GM23338 (cell line): Measurements from ENCODE around the gene AMY2B. TPM values are rescaled to one million over a fixed set of nuclear protein-coding genes. Genes with fewer than 3 reads are reported as not detected.

Experiments
- ATAC-seq: fragments of 200-7000 bp; cut with Tn5 transposase; 3 replicates; pipeline ENCODE4 v1.9.1; 2020
- DNase-seq: peaks from one replicate; pipeline ENCODE4 v3.0.0-alpha.2; 2015; ENCODE audit warnings: low spot score
- H2AFZ ChIP-seq: fragments of 200-600 bp; sonication (generic); 2 replicates; pipeline ENCODE4 v1.8.0; 2016; ENCODE audit warnings: antibody characterized with exemption, mild to moderate bottlenecking, moderate library complexity
- H3F3A ChIP-seq: fragments of 200-600 bp; sonication (generic); replicated peaks from 2 replicates; pipeline ENCODE4 v1.8.0; 2017; ENCODE audit warnings: antibody characterized with exemption, mixed run types, low read depth
- H3K27ac ChIP-seq: fragments of 200-600 bp; sonication (generic); 2 replicates; pipeline ENCODE4 v1.6.1; 2016; ENCODE audit warnings: low read depth
- H3K27me3 ChIP-seq: fragments of 200-600 bp; sonication (generic); 2 replicates; pipeline ENCODE4 v1.8.0; 2016; ENCODE audit warnings: mild to moderate bottlenecking, mixed run types, moderate library complexity; ENCODE audit not compliant: insufficient read depth
- H3K36me3 ChIP-seq: fragments of 200-600 bp; sonication (generic); 2 replicates; pipeline ENCODE4 v1.8.0; 2016; ENCODE audit warnings: mild to moderate bottlenecking; ENCODE audit not compliant: insufficient read depth
- H3K4me1 ChIP-seq: fragments of 200-600 bp; sonication (generic); 2 replicates; pipeline ENCODE4 v1.8.0; 2016; ENCODE audit warnings: mild to moderate bottlenecking, moderate library complexity; ENCODE audit not compliant: insufficient read depth
- H3K4me2 ChIP-seq: fragments of 200-600 bp; sonication (generic); 2 replicates; pipeline ENCODE4 v1.7.1; 2017; ENCODE audit warnings: mixed run types
- H3K4me3 ChIP-seq: fragments of 200-600 bp; sonication (generic); 2 replicates; pipeline ENCODE4 v1.6.1; 2016; ENCODE audit warnings: mixed run types
- H3K79me2 ChIP-seq: fragments of 200-600 bp; sonication (generic); replicated peaks from 2 replicates; pipeline ENCODE4 v1.8.0; 2017; ENCODE audit warnings: mild to moderate bottlenecking; ENCODE audit not compliant: insufficient read depth
- H3K9me2 ChIP-seq: fragments of 200-600 bp; sonication (generic); 2 replicates; pipeline ENCODE4 v1.8.0; 2017; ENCODE audit not compliant: insufficient read depth
- H4K20me1 ChIP-seq: fragments of 200-600 bp; sonication (generic); replicated peaks from 2 replicates; pipeline ENCODE4 v1.8.0; 2017; ENCODE audit warnings: mild to moderate bottlenecking; ENCODE audit not compliant: insufficient read depth
- H3K27ac Mint-ChIP-seq: 2 replicates; pipeline ENCODE4 v1.8.0; 2020; ENCODE audit warnings: inconsistent platforms, mild to moderate bottlenecking, moderate library complexity, mixed read lengths
- H3K27me3 Mint-ChIP-seq: 3 replicates; pipeline ENCODE4 v1.8.0; 2022; ENCODE audit warnings: low read depth, mild to moderate bottlenecking, moderate library complexity, mixed read lengths, inconsistent platforms; ENCODE audit not compliant: insufficient read depth, poor library complexity
- H3K36me3 Mint-ChIP-seq: 3 replicates; pipeline ENCODE4 v1.8.0; 2021; ENCODE audit warnings: low read depth, mild to moderate bottlenecking, inconsistent platforms, moderate library complexity, mixed read lengths
- H3K4me1 Mint-ChIP-seq: 3 replicates; pipeline ENCODE4 v1.8.0; 2020; ENCODE audit warnings: mild to moderate bottlenecking, inconsistent platforms, mixed read lengths
- H3K4me3 Mint-ChIP-seq: 3 replicates; pipeline ENCODE4 v1.8.0; 2021; ENCODE audit warnings: moderate library complexity, mild to moderate bottlenecking, inconsistent platforms, mixed read lengths
- H3K9me3 Mint-ChIP-seq: 3 replicates; pipeline ENCODE4 v1.8.0; 2020; ENCODE audit warnings: moderate library complexity, mild to moderate bottlenecking, inconsistent platforms, mixed read lengths
- CREB1 ChIP-seq: fragments of 250-450 bp; sonication (Bioruptor Pico); IDR thresholded peaks from 2 replicates; pipeline ENCODE4 v1.5.0; 2020; ENCODE audit warnings: low read depth, mild to moderate bottlenecking, moderate library complexity
- CTCF ChIP-seq, 2 experiments: fragments of 200-600 bp in 1 of 2; sonication (generic) in 1 of 2; conservative IDR thresholded peaks; 2 replicates each; pipeline versions ENCODE4 v1.5.1 to v1.6.1; 2016 to 2017; ENCODE audit warnings: antibody characterized with exemption in 2 of 2, low read depth in 2 of 2, mild to moderate bottlenecking in 2 of 2, moderate library complexity in 1 of 2
- ETS1 ChIP-seq: IDR thresholded peaks from 2 replicates; pipeline ENCODE4 v1.6.1; 2016; ENCODE audit warnings: antibody characterized with exemption
- EZH2 ChIP-seq: fragments of 200-600 bp; sonication (generic); IDR thresholded peaks from one replicate; pipeline ENCODE4 v1.8.0; 2017; ENCODE audit warnings: antibody characterized with exemption, mild to moderate bottlenecking, low read depth; ENCODE audit not compliant: unreplicated experiment
- EZH2phosphoT487 ChIP-seq: fragments of 200-600 bp; sonication (generic); IDR thresholded peaks from one replicate; pipeline ENCODE4 v1.8.1; 2018; ENCODE audit warnings: antibody characterized with exemption; ENCODE audit not compliant: unreplicated experiment
- JUNB ChIP-seq: IDR thresholded peaks from one replicate; pipeline ENCODE4 v1.6.1; 2016; ENCODE audit warnings: antibody characterized with exemption; ENCODE audit not compliant: unreplicated experiment
- NANOG ChIP-seq: IDR thresholded peaks from 2 replicates; pipeline ENCODE4 v1.6.1; 2016; ENCODE audit warnings: antibody characterized with exemption, borderline replicate concordance
- POLR2AphosphoS5 ChIP-seq: IDR thresholded peaks from 2 replicates; pipeline ENCODE4 v1.6.1; 2016; ENCODE audit warnings: antibody characterized with exemption, low read depth
- REST ChIP-seq: IDR thresholded peaks from one replicate; pipeline ENCODE4 v1.6.1; 2018; ENCODE audit warnings: antibody characterized with exemption; ENCODE audit not compliant: unreplicated experiment
- STAT1 ChIP-seq: IDR thresholded peaks from one replicate; pipeline ENCODE4 v1.6.1; 2016; ENCODE audit warnings: antibody characterized with exemption; ENCODE audit not compliant: unreplicated experiment
- ZNF114 ChIP-seq: fragments of 250-450 bp; sonication (Bioruptor Pico); IDR thresholded peaks from 2 replicates; pipeline ENCODE4 v1.5.0; 2020; ENCODE audit warnings: mild to moderate bottlenecking, moderate library complexity
- ZNF331 ChIP-seq: fragments of 250-450 bp; sonication (Bioruptor Pico); IDR thresholded peaks from 2 replicates; pipeline ENCODE4 v1.5.0; 2020; ENCODE audit warnings: low read depth, mild to moderate bottlenecking, moderate library complexity
- ZNF462 ChIP-seq: fragments of 250-450 bp; sonication (Bioruptor Pico); IDR thresholded peaks from 2 replicates; pipeline ENCODE4 v1.5.0; 2020; ENCODE audit warnings: mild to moderate bottlenecking, moderate library complexity
- polyA plus RNA-seq: library from polyadenylated mRNA; unstranded; fragments of >200 nt; fragmentation: Nextera tagmentation; extraction: Ambion mirVana; gene quantifications from 2 replicates; pipeline ENCODE4 v1.2.1, GENCODE V29; 2016
- total RNA-seq: library from RNA; depleted of rRNA; stranded (reverse); fragments of >200 nt; shearing (Covaris generic); gene quantifications from 2 replicates; pipeline ENCODE4 v1.2.3, GENCODE V29; 2014

The AMY2B gene
- total and polyA plus RNA-seq, 2 experiments from 2014 or later: 1.5 to 2.5 TPM

- ATAC-seq: no peak
- H3K36me3 ChIP-seq: no peaks in the 10 kb centered on the region
- no peaks in the 10 kb centered on the region for H3K4me1 ChIP-seq
- H2AFZ ChIP-seq: no peak overlapping the region
- no peaks in the 10 kb centered on the region for H3K27me3 ChIP-seq
- TF ChIP-seq ZNF462 (no peak), NANOG (no peak), POLR2AphosphoS5 (no peak), REST (no peak), EZH2phosphoT487 (no peak), ETS1 (no peak), ZNF331 (CRISPR knock-in tag) (no peak), JUNB (no peak), CTCF (conservative IDR thresholded peaks at IDR 0.05; ENCODE audit: low read depth in 2 of 2) (no peak), CREB1 (CRISPR knock-in tag) (no peak), ZNF114 (CRISPR knock-in tag) (no peak), EZH2 (no peak), STAT1 (no peak)
- H3K4me3 Mint-ChIP-seq: no peak overlapping the region
- no peaks in the 10 kb centered on the region for H3K9me3 Mint-ChIP-seq
- no peaks in the 10 kb centered on the region for H4K20me1 ChIP-seq
- no peaks in the 10 kb centered on the region for H3K27me3 Mint-ChIP-seq
- no peak overlapping the region for H3K4me3 ChIP-seq
- H3K27ac ChIP-seq: no peak overlapping the region
- no peak for DNase-seq
- H3K9me2 ChIP-seq: no peaks in the 10 kb centered on the region
- no peaks in the 10 kb centered on the region for H3K36me3 Mint-ChIP-seq
- no peak overlapping the region for H3K4me2 ChIP-seq
- no peak overlapping the region; the same call in 1 of the 2 replicates for H3K27ac Mint-ChIP-seq
- no peaks in the 10 kb centered on the region for H3F3A ChIP-seq
- no peaks in the 10 kb centered on the region for H3K4me1 Mint-ChIP-seq
- no peaks in the 10 kb centered on the region for H3K79me2 ChIP-seq
Observed at GRCh38 chr1:103616362-103616761, 45.0 kb downstream of the AMY2B start.
